ENCODE results near the gene BRIP1. TPM values are rescaled to one million over a fixed set of nuclear protein-coding genes. Genes with fewer than 3 reads are reported as not detected.
"Not testable (repeated sequence)": the region's sequence is repeated elsewhere in the genome, so short reads cannot be mapped to it uniquely, and the experiment has no call there.

The BRIP1 gene
- total RNA-seq, 1 donor from 2014 or later: 7.1 TPM

DNA sequence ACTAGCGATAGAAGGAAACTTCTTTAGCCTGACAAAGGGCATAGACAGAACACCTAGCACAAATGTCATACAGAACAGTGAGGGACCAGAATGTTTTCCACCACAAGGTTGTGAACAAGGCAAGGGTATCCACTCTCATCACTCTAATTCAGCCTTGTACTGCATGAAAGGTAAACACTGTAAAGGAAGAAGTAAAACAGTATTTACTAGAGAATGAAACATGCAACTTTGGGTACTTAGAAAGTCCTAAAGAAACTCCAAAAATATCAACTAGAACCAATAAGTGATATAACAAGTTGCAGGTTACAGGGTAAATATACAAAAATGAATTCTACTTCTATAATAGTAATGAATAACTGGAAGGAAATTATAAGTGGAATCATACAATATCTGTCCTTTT is 32.2 kb downstream of the BRIP1 start:
- no peak for DNase-seq (ENCODE audit: low read depth, low spot score)

DNA sequence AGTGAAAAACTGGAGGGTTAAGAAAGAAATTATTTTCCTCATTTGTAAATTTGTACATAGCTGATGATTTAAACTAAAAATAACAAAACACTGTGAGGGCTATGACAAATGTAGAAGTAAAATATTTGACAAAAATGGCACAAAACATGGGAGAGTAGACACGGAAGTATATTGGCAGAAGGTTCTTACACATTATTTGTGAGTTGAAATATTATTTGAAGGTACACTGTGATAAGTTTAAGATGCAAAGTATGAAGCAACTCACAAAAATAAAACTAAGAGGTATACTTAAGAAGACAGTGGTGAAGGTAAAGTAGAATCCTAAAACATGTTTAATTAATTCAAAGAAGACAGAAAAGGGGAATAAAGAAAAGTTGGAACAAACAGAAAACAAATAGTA is 34.6 kb downstream of the BRIP1 start:
- DNase-seq (ENCODE audit: low read depth, low spot score): no peak

DNA sequence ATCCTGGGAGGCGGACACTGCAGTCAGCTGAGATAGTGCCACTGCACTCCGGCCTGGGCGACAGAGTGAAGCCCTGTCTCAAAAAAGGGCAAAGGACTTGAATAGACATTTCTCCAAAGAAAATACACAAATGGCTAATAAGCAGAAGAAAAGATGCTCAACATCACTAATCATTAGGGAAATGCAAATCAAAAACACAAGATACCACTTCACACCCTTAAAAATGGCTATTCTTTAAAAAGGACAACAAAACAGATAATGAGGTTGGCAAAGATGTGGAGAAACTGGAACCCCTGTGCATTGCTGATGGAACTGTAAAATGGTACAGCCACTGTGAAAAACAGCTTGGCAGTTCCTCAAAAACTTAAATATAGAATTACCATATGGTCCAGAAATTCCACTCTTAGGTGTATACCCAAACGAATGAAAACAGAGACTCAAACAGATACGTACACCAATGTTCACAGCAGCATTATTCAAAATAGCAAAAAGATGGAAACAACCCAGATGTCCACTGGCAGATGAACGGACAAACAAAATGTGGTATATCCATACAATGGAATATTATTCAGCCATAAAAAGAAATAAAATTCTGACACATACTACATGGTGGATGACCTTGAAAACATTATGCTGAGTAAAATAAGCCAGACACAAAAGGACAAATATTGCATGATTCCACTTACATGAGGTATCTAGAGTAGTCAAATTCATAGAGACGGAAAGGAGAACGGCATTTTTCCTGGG is 35.5 kb downstream of the BRIP1 start:
- no peak for DNase-seq (ENCODE audit: low read depth, low spot score)

DNA sequence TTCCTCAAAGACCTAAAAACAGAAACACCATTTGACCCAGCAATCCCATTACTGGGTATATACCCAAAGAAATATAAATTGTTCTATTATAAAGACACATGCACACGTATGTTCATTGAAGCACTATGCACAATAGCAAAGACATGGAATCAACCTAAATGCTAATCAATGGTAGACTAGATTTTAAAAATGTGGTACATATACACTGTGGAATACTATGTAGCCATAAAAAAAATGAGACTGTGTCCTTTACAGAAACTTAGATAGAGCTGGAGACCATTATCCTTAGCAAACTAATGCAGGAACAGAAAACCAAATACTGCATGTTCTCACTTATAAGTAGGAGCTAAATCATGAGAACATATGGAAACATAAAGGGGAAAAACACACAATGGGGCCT is 36.5 kb downstream of the BRIP1 start:
- not testable (repeated sequence) for DNase-seq (ENCODE audit: low read depth, low spot score)

DNA sequence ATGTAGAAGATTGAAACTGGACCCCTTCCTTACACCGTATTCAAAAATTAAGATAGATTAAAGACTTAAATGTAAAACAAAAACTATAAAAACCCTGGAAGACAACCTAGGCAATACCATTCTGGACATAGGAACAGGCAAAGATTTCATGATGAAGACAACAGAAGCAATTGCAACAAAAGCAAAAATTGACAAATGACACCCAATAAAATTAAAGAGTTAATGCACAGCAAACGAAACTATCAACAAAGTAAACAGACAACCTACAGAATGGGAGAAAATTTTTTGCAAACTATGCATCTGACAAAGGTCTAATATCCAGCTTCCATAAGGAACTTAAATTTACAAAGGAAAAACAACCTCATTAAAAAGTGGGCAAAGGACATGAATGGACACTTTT is 37.1 kb downstream of the BRIP1 start:
- DNase-seq (ENCODE audit: low read depth, low spot score): not testable (repeated sequence)

DNA sequence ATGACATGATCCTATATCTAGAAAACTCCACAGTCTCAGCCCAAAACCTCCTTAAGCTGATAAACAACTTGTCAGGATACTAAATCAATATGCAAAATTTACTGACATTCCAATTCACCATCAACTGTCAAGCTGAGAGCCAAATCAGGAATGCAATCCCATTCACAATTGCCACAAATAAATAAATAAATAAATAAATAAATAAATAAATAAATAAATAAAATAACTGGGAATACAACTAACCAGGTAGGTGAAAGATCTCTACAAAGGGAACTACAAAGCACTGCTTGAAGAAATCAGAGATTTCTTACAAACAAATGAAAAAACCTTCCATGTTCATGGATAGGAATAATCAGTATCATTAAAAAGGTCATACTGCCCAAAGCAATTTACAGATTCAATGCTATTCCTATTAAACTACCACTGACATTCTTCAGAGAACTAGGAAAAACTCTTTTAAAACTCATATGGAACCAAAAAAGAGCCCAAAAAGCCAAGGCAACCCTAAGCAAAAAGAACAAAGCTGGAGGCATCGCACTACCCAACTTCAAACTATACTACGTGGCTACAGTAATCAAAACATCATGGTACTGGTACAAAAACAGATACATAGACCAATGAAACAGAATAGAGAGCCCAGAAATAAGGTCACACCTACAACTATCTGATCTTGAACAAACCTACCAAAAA is 37.7 kb downstream of the BRIP1 start:
- DNase-seq (ENCODE audit: low read depth, low spot score): no peak

DNA sequence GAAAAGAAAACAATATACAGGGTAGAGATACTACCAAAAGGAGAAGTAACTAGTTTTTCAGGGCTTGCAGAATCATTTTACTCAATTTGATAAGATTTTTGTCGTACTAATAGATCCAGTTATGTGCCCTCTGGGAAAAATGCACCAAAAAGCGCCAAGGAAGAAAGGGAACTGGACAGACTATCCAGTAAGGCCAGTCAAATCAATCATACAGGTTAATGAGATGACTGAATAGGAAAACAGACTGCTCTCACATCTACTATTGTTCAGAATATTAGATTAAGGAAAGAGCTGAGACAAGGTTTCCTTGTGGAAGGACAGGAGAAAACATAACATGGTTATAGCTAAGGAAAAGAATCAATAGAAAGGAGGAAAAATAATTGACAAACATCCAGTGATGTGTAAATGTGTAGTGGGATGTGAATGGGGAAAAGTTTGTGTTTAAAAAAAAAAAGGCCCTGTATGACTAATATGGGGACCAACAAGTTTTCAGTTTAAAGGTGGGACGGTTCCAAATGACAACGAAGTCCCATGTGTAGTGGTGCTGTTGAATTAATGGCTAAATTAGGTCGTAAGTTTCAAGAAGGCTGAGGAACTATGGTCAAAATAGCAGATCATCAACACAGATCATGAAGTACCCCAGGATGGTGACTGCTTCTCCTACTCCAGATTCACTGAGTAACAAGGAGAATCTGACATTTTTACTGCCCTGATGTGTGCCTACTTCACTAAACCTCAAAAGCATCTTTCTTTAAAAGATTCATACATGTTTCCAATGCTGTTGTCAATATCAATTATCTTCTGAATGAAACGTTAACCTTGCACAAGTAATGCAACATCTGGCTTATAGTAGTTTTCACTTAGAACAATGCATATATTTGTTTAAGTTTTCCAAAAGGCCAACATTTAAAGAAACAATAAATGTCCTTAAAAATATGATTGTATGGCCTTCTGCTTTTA is 40.7 kb downstream of the BRIP1 start:
- DNase-seq (ENCODE audit: low read depth, low spot score): no peak

DNA sequence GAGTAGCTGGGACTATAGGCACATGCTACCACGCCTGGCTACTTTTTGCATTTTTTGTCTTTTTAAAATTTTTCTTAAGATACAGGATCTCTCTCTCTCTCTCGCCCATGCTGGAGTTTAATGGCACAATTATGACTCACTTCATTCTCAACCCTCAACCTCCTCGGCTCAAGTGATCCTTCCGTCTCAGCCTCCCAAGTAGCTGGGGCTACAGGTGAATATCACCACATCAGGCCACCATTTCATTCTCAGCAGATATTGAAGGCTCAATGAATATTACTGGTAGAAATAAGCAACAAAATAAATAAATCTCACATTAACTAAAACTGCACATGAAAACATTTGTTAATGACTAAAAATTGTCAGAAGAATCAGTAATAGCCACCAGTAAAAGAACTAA is 41.7 kb downstream of the BRIP1 start:
- DNase-seq (ENCODE audit: low read depth, low spot score): no peak

DNA sequence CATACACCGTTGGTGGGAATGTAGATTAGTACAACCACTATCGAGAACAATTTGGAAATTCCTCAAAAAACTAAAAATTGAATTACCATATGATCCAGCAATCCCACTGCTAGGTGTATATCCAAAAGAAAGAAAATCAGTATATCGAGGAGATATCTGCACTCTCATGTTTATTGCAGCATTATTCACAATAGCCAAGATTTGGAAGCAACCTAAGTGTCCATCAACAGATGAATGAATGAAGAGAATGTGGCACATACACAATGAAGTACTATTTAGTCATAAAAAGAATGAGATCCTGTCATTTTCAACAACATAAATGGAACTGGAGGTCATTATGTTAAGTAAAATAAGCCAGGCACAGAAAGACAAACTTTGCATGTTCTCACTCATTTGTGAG is 44.1 kb downstream of the BRIP1 start:
- not testable (repeated sequence) for DNase-seq (ENCODE audit: low read depth, low spot score)

DNA sequence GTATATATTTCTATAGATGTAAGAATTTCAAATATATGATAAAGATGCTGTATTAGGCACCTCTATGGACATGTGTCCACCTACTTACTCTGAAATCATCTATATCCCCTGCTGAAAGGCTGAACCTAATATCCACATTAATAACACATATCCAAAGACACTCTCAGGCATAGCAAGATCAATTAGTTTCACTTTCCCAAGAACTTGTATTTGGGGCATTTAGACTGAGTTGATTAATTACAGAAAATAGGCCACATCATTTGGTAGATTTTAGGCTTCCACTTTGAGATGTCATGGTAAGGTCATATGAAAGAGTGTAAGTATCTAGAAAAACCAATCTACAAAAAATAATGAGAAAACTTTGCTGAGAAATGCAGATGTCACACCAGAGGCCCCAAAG is 45.1 kb downstream of the BRIP1 start:
- no peak for DNase-seq (ENCODE audit: low read depth, low spot score)

DNA sequence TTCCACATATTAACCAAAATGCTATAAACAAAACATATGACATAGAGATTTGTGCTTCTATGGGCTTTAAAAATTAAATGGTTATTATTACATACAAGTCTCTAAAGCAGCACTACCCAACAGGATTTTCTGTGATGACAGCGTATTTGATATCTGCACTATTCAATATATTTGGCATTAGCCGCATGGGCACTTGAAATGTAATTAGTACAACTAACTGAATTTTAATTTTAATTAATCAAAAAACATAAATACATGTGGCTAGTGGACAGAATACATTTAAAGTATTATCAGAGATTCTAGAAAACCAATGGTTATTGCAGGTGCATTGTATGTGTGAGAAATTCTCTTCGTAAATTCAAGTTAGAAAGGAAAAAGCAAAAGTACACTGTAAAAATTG is 45.9 kb downstream of the BRIP1 start:
- no peak for DNase-seq (ENCODE audit: low read depth, low spot score)

DNA sequence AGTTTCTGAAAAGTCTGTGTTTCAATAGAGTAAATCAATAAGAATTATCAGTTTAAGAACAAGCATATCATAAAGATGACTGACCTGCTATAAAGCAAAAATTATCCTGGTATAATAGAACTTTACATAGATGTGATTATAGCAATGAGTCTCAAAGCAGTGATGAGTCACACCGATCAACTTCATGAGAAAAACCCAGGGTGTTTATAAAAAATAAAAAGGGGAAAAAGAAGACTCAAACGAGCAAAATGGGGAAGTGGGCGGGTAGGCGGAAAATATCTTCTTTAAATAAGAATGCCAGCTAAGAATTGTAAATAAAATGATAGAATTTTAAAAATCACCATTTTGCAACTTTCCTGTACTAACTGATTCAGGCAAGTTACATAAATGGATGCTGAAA is 46.8 kb downstream of the BRIP1 start:
- DNase-seq (ENCODE audit: low read depth, low spot score): no peak

DNA sequence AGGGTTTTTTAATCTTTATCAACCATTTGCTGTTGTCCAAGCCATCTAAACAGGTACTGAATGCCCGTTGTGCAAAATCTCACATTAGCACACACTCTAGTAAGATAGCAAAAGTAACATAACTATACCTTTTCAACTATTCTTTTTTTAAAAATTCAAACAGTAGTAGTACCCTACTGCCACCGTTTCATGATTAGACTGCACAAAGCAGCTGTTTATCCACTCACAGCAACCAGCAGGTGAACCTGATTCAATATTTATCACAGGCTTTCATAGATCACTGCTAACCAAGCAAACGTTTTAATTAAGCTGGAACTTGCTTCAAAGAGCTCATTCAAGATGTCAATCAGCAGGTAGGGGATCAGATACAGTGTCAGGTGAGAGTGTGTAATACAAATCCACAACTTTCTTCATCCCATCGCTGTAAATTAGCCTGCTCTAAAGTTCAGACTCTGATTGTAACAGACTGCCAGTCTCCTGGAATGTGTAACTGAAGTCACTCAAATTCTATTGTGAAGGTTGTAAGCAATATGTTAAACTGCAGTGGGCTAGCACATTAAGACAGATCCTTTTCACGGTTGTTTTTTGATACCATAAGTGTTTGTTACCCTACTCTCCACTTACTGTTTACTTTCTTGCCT is 47.3 kb downstream of the BRIP1 start:
- no peak for DNase-seq (ENCODE audit: low read depth, low spot score)

DNA sequence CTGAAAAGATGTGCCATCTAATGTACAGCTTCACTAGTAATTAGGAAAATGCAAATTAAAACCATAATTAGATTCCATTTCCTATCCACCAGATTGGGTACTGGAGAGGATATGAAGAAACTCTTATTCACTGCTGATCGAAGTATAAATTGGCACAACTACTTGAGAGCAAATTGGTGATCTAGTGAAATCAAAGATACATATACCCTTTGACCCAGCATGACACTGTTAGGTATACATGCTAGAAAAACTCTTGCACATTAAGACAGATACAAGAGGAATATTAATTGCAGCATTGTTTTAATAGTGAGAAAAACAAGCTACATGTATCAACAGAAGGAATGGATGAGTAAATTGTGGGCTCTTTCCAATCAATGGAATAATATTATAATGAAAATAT is 48.8 kb downstream of the BRIP1 start:
- DNase-seq (ENCODE audit: low read depth, low spot score): no peak

DNA sequence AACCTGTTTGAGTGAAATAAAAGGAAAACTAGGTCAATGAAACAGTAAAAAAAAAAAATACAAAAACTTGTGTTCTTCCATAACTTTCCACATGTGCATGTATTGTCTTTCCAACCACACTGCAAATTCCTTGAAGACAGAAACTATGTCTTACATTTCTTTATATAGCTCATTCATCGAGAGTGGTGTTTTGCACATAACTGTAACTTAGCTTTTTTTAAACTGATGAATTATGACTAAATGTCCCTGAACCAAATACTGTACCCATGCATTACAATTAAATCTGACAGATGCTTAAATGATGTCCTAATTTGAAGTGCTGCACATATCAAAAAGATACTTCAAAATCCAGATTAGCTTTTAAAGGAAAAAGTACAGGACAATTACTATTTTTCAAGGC is 50.1 kb downstream of the BRIP1 start:
- no peak for DNase-seq (ENCODE audit: low read depth, low spot score)

DNA sequence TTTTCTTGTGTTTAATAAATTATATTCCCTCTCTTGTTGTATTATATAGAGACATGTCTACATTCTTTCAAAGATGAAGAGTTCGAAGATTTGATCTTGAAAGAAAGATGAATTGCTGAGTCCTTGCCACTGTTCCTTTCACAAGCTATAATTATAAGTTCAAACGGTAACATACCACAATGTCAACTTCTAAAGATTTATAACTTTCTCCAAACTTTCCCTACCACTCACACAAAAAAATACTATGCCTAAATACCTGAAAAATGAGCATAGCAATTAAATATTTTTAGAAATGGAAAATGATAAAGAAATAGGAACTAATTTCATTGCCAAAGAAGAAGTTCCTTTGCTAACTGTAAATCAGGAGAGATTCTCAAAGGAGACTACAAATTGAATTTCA is 50.6 kb downstream of the BRIP1 start:
- DNase-seq (ENCODE audit: low read depth, low spot score): no peak

DNA sequence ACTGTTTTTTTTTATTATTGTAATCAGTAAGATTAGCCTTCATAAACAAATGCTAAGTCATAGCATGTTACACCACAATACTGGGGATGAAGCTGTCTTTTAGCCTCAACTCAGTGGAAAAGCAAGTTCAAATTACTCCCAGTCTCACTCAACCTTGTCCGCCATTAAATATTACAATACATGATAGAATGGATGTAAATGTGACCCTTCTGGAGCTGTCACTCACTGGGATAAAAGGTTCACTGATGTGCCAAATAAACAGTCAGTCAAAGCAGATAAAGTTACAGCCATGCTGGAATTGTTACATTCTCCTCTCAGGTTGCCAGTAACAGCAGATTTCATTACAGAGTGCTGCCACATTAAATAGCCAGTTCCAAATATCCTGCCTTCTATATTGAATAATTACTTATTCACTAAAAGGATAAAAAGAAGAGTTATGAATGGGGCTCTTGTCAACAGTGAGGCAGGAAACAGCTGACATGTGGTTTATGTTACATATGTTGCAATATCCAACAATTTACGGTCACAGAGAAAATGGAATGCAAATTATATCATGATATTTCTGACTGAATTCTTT is 53.4 kb downstream of the BRIP1 start:
- no peak for DNase-seq (ENCODE audit: low read depth, low spot score)

DNA sequence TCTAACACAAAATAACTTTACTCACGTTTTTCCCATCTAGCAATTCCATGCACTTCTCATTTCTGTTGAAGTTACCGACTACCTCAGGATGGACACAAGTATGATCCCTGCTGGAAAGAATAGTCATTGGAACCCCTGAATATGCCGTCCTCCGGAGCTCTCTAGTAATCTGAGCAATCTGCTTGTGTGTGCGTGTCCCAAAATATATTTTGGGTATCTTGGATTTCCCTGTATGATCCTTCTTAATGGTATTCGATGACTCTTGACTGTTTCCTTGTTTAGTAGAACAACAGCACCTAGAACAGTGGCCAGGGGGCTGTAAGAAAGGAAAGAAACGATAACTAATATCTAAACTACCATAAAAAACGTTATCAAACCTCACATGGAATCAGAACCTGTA is 54.9 kb downstream of the BRIP1 start:
- no peak for DNase-seq (ENCODE audit: low read depth, low spot score)

DNA sequence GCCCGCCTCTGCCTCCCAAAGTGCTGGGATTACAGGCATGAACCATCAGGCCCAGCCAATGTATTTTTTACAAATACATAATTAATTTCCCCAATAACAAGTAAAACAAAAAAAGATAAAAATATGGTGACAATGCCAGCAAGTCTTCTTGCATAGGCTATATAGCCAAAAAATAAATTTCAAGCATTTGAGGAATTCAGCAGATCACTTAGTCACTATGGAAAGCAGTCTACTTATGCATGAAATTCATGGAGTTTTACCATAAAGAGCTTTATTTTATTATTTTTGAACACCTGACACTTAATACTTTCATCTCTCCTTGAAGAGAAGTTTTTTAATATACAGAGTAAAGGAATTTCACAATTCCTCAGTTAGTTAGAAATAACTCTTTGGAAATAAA is 56.4 kb downstream of the BRIP1 start:
- no peak for DNase-seq (ENCODE audit: low read depth, low spot score)

DNA sequence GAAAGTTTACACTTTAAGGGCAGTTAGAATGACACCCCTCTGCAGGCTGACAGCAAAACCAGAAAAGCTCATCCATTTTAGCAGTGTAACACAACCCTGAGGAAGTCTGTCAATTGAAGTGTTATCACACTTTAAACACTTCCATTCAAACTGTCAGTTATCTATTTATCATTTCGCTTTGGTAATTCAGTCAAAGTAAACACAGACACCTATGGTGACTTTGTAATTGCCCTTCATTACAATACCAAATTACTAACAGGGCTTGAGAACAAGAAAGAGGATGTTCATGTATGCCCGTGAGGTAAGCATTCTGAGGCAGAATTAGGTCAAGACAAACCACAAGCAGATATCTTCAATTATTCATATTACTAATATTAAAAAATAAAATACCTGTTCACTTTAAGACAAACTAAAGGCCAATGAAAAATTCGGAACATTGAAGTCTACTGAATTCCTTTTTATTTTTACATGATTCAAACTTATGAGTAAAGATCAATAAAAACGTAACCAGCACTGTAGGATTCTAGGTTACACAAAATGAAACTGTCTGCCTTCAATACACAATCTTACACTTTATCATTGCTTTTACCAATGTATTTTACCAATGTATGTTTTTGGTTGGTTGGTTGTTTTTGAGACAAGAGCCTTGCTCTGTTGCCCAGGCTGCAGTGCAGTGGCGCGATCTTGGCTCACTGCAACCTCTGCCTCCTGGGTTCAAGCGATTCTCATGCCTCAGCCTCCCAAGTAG is 57.1 kb downstream of the BRIP1 start:
- no peak for DNase-seq (ENCODE audit: low read depth, low spot score)

DNA sequence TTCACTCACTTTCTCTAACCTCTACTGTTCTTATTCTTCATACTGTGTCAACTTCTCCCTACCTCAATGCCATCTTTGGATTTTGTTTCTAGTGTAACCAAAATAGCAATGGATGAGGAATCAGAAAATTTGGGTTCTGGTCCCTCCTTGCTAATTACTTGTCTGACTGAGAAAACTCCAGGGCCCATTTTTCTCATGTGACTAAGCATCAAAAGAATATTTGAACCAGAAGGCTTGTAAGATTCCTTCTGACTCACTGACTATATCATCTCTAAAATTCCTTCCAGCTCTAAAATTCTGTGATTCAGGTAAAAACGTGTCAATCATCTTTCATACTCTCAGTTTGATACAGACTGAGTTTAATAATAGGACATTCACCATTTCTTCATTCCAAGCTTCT is 57.9 kb downstream of the BRIP1 start:
- no peak for DNase-seq (ENCODE audit: low read depth, low spot score)

Data from pulmonary artery endothelial cell (primary cell).